B cell (primary cell): ENCODE measurements around the gene COL4A1. TPM values are rescaled to one million over a fixed set of nuclear protein-coding genes. Genes with fewer than 3 reads are reported as not detected.

Experiments used
- ATAC-seq: fragments of 200-7000 bp; cut with Tn5 transposase; one replicate; pipeline ENCODE4 v1.10.0; 2021; ENCODE audit warnings: low read depth, mild to moderate bottlenecking, moderate number of reproducible peaks, moderate library complexity
- CTCF ChIA-PET: fragments of 350-600 bp; sonication (Branson Sonifier 250); formaldehyde crosslinking; loops from one replicate; lab custom pipeline; 2021; ENCODE audit warnings: antibody characterized with exemption, inconsistent platforms; lab: Charles Lee
- POLR2A ChIA-PET: fragments of 350-600 bp; sonication (Branson Sonifier 250); formaldehyde crosslinking; loops from one replicate; lab custom pipeline; 2021; ENCODE audit warnings: antibody characterized with exemption; lab: Charles Lee
- DNase-seq: peaks from one replicate; pipeline ENCODE4 v3.0.0; 2013
- H2AFZ ChIP-seq: 2 replicates; pipeline ENCODE4 v1.6.1; 2012; ENCODE audit warnings: mild to moderate bottlenecking, low read depth, low read length; ENCODE audit not compliant: insufficient read depth, poor library complexity, severe bottlenecking
- H3K27ac ChIP-seq, 2 donors: 1 replicate in 1 of 2; 2 replicates in 1 of 2; pipeline ENCODE4 v1.5.1; 2012 to 2013; ENCODE audit warnings: low read length in 2 of 2, mild to moderate bottlenecking in 2 of 2, moderate library complexity in 1 of 2
- H3K27me3 ChIP-seq, 4 experiments: fragments of 200-600 bp in 1 of 4; sonication (generic) in 1 of 4; replicated peaks in 1 of 4; 1 replicate in 2 of 4; 2 replicates in 2 of 4; pipeline versions ENCODE4 v1.6.1 to v1.7.0; 2013 to 2016; ENCODE audit warnings: low read length in 3 of 4, mild to moderate bottlenecking in 2 of 4, mixed read lengths in 1 of 4, moderate library complexity in 1 of 4; ENCODE audit not compliant: insufficient read depth in 4 of 4, control insufficient read depth in 3 of 4; ENCODE audit errors: control extremely low read depth in 1 of 4
- H3K36me3 ChIP-seq, 2 experiments: replicated peaks in 1 of 2; 1 replicate in 1 of 2; 2 replicates in 1 of 2; pipeline versions ENCODE4 v1.6.1 to v1.7.1; 2013; ENCODE audit warnings: low read length in 1 of 2; ENCODE audit not compliant: insufficient read depth in 2 of 2, control insufficient read depth in 1 of 2; ENCODE audit errors: control extremely low read depth in 1 of 2, extremely low read depth in 1 of 2
- H3K4me1 ChIP-seq, 2 donors: fragments of 200-600 bp in 1 of 2; sonication (generic) in 1 of 2; 1 replicate in 1 of 2; 2 replicates in 1 of 2; pipeline versions ENCODE4 v1.5.1 to v1.6.1; 2013 to 2017; ENCODE audit warnings: low read length in 2 of 2; ENCODE audit not compliant: control insufficient read depth in 2 of 2, insufficient read depth in 2 of 2
- H3K4me2 ChIP-seq: replicated peaks from 2 replicates; pipeline ENCODE3; 2012; ENCODE audit warnings: mild to moderate bottlenecking, low read depth, low read length; ENCODE audit not compliant: poor library complexity, severe bottlenecking
- H3K4me3 ChIP-seq, 5 experiments: fragments of 200-600 bp in 1 of 5; sonication (generic) in 1 of 5; 1 replicate in 3 of 5; 2 replicates in 2 of 5; pipeline versions ENCODE4 v1.5.1 to v1.7.0; 2011 to 2016; ENCODE audit warnings: low read length in 4 of 5, mild to moderate bottlenecking in 4 of 5, low read depth in 2 of 5, control low read depth in 1 of 5, moderate library complexity in 1 of 5; ENCODE audit not compliant: insufficient read depth in 1 of 5; ENCODE audit errors: control extremely low read depth in 1 of 5, extremely low read depth in 1 of 5
- H3K79me2 ChIP-seq: fragments of 200-600 bp; sonication (generic); one replicate; pipeline ENCODE4 v1.6.0; 2016; ENCODE audit warnings: low read length; ENCODE audit not compliant: control insufficient read depth, insufficient read depth
- H3K9ac ChIP-seq: fragments of 200-600 bp; sonication (generic); 2 replicates; pipeline ENCODE4 v1.6.1; 2017; ENCODE audit warnings: mild to moderate bottlenecking, low read length, moderate library complexity
- H3K9me3 ChIP-seq, 3 donors: one replicate each; pipeline versions ENCODE4 v1.6.1 to v1.7.1; 2013; ENCODE audit warnings: low read length in 2 of 3; ENCODE audit not compliant: control insufficient read depth in 2 of 3, insufficient read depth in 1 of 3; ENCODE audit errors: control extremely low read depth in 1 of 3
- H4K20me1 ChIP-seq: 2 replicates; pipeline ENCODE4 v1.6.0; 2012; ENCODE audit warnings: mild to moderate bottlenecking, low read length; ENCODE audit not compliant: insufficient read depth, control insufficient read depth, poor library complexity, severe bottlenecking
- H3K27ac Mint-ChIP-seq: one replicate; pipeline ENCODE4 v1.8.0; 2021; ENCODE audit warnings: mixed read lengths
- H3K27me3 Mint-ChIP-seq: one replicate; pipeline ENCODE4 v1.8.0; 2021; ENCODE audit warnings: mixed read lengths
- H3K4me1 Mint-ChIP-seq: one replicate; pipeline ENCODE4 v1.8.0; 2021; ENCODE audit warnings: mixed read lengths
- H3K4me3 Mint-ChIP-seq: one replicate; pipeline ENCODE4 v1.8.0; 2021; ENCODE audit warnings: mixed read lengths
- H3K9me3 Mint-ChIP-seq: one replicate; pipeline ENCODE4 v1.8.0; 2022; ENCODE audit warnings: mixed read lengths; ENCODE audit not compliant: insufficient read depth
- CTCF ChIP-seq: fragments of 200-600 bp; IDR thresholded peaks from one replicate; pipeline ENCODE4 v1.8.0; 2022; ENCODE audit warnings: antibody characterized with exemption, mild to moderate bottlenecking
- EZH2 ChIP-seq: IDR thresholded peaks from 2 replicates; pipeline ENCODE4 v1.6.1; 2012; ENCODE audit warnings: borderline replicate concordance, low read depth, mild to moderate bottlenecking, moderate library complexity, low read length; ENCODE audit not compliant: insufficient read depth, poor library complexity, severe bottlenecking
- WGBS: methylation state at CpG from one replicate; pipeline ENCODE4 v1.1.5; 2013; ENCODE audit warnings: missing lambda C conversion rate; ENCODE audit not compliant: insufficient coverage; 5-methylcytosine and 5-hydroxymethylcytosine counted together
- intact Hi-C: fragments of 100-400 bp; cut with micrococcal nuclease; formaldehyde crosslinking; loops from one replicate; pipeline ENCODE4 v1.10.0; 2022
- polyA plus RNA-seq: library from polyadenylated mRNA; depleted of rRNA; stranded (reverse); fragments of >200 nt; gene quantifications from 2 replicates; pipeline ENCODE4 v1.2.3, GENCODE V29; 2012
- total RNA-seq, 2 donors: library from RNA; stranded (reverse); fragments of 120-200 nt in 1 of 2; gene quantifications; 1 replicate in 1 of 2; 2 replicates in 1 of 2; pipeline versions ENCODE4 v1.2.3 to v1.2.4, GENCODE V29; 2013 to 2022

Gene COL4A1
- total and polyA plus RNA-seq, 2 donors (not counting 1 experiment from before 2014, with no cell fraction given), result not detected

GRCh38 chr13:110109140-110109783 lies 197.7 kb downstream of the COL4A1 start:
- intact Hi-C loops, result no loop called here
- ATAC-seq (no peak), DNase-seq (no peak)
- H3K4me2 ChIP-seq, result no peak overlapping the region
- no peak overlapping the region for H3K27ac Mint-ChIP-seq
- ChIA-PET CTCF (no interaction called here), POLR2A (no interaction called here)
- 36% methylated on average over 7 of the region's 10 CpGs for WGBS
- H3K4me1 ChIP-seq, result no peaks in the 10 kb centered on the region
- no peaks in the 10 kb centered on the region for H3K9me3 Mint-ChIP-seq
- no peaks in the 10 kb centered on the region for H3K27me3 Mint-ChIP-seq
- no peak overlapping the region for H3K4me3 ChIP-seq
- H3K9me3 ChIP-seq, result peaks cover 0 to 10% (median 0%) of the 10 kb centered on the region in 3 donors
- H3K27ac ChIP-seq, result no peak overlapping the region
- H3K4me1 Mint-ChIP-seq, result no peaks in the 10 kb centered on the region
- H3K27me3 ChIP-seq, result no peaks in the 10 kb centered on the region
- no peak overlapping the region for H3K9ac ChIP-seq
- no peaks in the 10 kb centered on the region for H4K20me1 ChIP-seq
- no peak overlapping the region for H3K4me3 Mint-ChIP-seq
- H3K79me2 ChIP-seq, result no peaks in the 10 kb centered on the region
- H2AFZ ChIP-seq, result no peak overlapping the region
- TF ChIP-seq EZH2 (no peak), CTCF (no peak)
- no peaks in the 10 kb centered on the region for H3K36me3 ChIP-seq

GRCh38 chr13:110108348-110109139 lies 198.4 kb downstream of the COL4A1 start:
- CTCF ChIA-PET, result no interaction called here
- Histone ChIP-seq H2AFZ (no peak overlapping the region), H3K4me3 (no peak overlapping the region), H4K20me1 (no peaks in the 10 kb centered on the region), H3K4me2 (no peak overlapping the region), H3K4me1 (no peaks in the 10 kb centered on the region), H3K27ac (no peak overlapping the region), H3K9ac (no peak overlapping the region), H3K27me3 (no peaks in the 10 kb centered on the region), H3K36me3 (no peaks in the 10 kb centered on the region), H3K9me3 (peaks cover 0 to 10% (median 0%) of the 10 kb centered on the region in 3 donors), H3K79me2 (no peaks in the 10 kb centered on the region)
- no peak for ATAC-seq
- Mint-ChIP-seq H3K27ac (no peak overlapping the region), H3K4me3 (no peak overlapping the region), H3K9me3 (no peaks in the 10 kb centered on the region), H3K27me3 (no peaks in the 10 kb centered on the region), H3K4me1 (no peaks in the 10 kb centered on the region)
- no peak for TF ChIP-seq CTCF
- no peak for TF ChIP-seq EZH2
- WGBS, result 83% methylated on average over 5 of the region's 6 CpGs
- POLR2A ChIA-PET, result no interaction called here
- DNase-seq, result no peak
- intact Hi-C loops, result no loop called here
